HG03571 (cell line): ENCODE measurements around the gene STK4.
"Not testable (repeated sequence)": the region's sequence is repeated elsewhere in the genome, so short reads cannot be mapped to it uniquely, and the experiment has no call there.

ENCODE experiments used
- ATAC-seq: cut with Tn5 transposase; IDR thresholded peaks from one replicate; pipeline ENCODE4 v1.9.1; 2021; ENCODE audit not compliant: unreplicated experiment

The STK4 gene

DNA sequence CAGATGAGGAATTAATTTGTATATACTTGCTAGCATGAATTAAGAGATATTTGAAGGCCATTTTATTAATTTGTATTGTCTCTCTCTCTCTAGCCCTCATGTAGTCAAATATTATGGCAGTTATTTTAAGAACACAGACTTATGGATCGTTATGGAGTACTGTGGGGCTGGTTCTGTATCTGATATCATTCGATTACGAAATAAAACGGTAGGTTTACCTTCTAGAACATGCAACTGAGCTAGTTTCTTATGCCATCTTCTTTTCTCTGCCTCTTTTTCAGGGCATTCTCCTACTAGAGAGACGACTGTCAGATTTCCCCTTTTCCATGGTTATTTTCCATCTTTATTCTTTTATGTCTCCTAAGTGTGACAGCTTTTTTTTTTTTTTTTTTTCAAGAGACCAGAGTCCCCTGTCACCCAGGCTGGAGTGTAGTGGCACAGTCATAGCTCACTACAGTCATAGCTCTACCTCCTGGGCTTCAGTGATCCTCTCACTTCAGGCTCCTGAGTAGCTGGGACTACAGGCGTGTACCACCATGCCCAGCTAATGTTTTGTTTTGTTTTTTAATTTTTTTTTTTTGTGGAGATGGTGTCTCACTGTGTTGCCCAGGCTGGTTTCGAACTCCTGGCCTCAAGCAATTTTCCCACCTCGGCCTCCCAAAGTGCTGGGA lies 15.6 kb downstream of the STK4 start:
- no peak for ATAC-seq

DNA sequence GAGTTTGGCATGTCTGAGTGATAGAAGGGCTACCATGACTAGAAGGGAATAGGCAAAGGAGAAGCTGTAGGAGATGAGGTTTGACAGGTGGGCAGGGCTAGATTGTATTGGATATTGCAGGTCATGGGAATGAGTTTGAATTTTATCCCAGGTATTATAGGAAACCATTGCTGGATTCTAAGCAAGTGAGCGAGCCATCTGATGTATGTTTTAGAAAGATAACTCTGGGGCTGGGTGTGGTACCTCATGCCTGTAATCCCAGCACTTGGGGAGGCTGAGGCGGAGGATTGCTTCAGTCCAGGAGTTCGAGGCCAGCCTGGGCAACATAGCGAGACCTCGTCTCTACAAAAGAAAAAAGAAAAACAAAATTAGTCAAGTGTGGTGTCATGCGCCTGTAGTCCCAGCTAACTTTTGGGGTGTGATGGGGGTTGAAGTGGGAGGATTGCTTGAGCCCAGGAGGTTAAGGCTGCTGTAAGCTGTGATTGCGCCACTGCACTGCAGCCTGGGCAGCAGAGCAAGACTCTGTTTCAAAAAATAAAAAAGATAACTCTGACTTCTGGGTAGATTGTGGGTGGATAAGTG lies 16.9 kb downstream of the STK4 start:
- no peak for ATAC-seq

GRCh38 chr20:44988631-44989171 lies 22.4 kb downstream of the STK4 start:
- ATAC-seq: no peak

DNA sequence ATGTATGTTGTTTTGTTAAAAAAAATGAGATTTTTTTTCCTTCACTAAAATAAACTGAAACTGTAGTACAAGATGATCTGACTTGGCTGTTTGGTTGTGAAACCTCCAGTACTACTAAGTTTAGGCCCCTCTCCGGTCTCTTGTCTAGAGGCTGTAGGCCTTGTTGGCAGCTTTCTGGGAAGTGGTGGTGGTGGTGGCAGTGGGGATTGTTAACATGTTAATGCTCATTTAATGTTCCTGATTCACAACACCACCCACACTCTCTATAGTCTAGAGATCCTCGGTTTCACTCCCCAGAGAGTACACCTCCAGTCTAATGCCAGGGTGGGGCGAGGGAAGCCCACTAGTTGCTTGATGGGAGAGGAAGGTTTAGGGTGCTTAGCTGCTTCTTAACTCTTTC lies 24.1 kb downstream of the STK4 start:
- no peak for ATAC-seq

DNA sequence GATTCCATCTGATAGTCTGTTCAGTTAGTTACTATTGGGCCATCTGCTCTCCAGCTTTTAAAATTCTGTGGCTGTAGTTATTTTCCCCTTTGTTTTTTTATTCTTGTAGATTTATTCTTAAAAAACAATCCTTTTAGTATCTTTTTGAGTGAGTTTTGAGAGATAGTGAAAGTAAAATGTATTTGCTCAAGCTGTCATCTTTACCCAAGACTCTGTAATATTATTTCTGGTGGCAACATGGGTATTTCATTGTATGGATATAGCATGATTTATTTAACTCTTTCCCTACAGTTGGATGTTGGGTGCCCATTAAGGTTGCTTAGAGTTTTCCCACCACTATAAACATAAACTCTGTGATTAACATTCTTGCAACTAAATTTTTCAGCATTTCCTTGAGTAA lies 24.6 kb downstream of the STK4 start:
- ATAC-seq: no peak

DNA sequence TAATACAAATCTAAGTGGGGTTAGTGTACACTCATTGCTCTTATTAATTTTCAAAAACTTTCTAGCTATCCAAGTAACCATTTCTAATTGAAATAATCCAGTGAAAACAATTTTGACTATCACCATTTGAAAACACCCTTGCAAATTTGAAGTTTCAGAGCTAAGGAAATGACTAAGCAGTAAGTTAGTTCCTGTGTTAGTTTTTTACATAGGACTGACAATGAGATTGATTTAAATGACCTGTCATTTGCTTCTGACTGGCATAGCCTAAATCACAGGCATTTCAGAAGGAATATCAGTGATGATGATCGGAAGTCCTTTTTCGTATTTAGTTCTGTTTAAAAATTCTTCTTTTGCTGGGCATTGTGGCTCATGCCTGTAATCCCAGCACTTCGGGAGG lies 27.0 kb downstream of the STK4 start:
- ATAC-seq: no peak

DNA sequence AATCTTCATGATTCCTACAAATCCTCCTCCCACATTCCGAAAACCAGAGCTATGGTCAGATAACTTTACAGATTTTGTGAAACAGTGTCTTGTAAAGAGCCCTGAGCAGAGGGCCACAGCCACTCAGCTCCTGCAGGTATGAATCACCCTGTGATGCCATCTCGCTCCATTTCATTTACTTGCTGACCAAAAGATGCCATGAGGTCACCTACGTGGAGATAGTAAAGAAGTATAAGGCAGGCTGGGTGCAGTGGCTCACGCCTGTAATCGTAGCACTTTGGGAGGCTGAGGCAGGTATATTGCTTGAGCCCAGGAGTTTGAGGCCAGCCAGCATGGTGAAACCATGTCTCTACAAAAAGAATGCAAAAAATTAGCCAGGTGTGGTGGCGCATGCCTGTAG lies 30.9 kb downstream of the STK4 start:
- no peak for ATAC-seq

DNA sequence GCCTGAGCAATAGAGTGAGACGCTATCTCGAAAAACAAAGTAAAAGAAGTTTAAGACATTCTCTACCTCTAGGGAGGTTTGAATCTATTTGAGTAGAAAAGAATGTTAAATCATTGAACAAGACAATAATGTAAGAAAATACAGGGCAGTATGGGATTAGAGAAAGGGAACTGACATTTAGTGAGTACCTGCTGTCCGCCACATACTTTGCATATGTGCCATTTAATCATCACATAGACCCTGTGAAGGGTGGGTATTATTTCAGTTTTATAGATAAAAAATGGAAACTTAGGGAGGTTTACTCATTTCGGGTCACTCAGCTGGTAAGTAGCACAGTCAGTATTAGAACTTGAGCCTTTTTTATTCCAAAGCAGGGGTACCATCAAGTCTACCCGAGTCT lies 31.4 kb downstream of the STK4 start:
- no peak for ATAC-seq

DNA sequence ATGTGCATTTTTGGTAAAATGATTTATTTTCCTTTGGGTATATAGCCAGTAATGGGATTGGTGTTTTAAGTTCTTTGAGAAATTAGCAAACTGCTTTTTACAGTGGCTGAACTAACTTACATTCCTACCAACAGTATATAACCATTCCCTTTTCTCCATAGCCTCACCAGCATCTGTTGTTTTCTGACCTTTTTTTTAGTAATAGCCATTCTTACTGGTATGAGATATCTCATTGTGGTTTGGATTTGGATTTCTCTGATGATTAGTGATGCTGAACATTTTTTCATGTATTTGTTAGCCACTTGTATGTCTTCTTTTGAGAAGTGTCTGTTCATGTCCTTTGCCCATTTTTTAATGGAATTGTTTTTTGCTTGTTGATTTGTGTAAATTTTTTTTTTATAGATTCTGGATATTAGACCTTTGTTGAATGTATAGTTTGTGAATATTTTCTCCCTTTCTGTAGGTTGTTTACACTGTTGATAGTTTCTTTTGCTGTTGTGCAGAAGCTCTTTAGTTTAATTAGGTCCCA lies 42.3 kb downstream of the STK4 start:
- ATAC-seq: no peak

- ATAC-seq: no peak
Observed at GRCh38 chr20:45010399-45010828, 44.1 kb downstream of the STK4 start.

DNA sequence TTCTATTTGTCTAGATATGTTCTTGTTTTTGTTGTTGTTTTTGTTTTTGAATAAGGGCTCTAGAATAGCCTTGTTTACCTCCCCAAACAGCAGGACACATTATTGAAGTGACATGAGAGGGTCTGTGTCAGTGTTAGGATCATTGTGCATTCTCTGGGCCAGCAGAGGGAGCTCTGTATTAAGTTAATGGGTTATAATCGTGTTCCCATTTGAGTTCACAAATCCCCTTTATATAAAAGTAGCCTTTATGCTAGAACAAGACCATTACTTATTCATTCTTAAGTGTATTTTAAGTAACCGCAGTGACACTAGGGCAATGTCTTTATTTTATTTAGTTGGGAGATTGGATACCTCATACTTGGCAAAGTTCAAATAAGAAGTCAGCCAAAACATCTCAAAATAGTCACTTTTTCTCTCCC lies 44.8 kb downstream of the STK4 start:
- ATAC-seq: no peak

GRCh38 chr20:45012682-45013302 lies 46.5 kb downstream of the STK4 start:
- no peak for ATAC-seq

DNA sequence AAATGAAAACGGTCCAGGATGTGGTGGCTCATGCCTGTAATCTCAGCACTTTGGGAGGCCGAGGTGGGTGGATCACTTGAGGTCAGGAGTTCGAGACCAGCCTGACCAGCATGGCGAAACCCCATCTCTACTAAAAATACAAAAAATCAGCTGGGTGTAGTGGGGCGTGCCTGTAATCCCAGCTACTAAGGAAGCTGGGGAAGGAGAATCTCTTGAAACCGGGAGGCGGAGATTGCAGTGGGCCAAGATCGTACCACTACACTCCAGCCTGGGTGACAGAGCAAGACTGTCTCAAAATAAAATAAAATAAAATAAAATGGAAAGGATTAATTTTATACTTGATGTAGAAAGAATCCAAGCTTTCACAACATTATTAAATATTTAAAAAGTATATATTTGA lies 47.8 kb downstream of the STK4 start:
- not testable (repeated sequence) for ATAC-seq

- no peak for ATAC-seq
Observed at GRCh38 chr20:45014671-45015415, 48.5 kb downstream of the STK4 start.

DNA sequence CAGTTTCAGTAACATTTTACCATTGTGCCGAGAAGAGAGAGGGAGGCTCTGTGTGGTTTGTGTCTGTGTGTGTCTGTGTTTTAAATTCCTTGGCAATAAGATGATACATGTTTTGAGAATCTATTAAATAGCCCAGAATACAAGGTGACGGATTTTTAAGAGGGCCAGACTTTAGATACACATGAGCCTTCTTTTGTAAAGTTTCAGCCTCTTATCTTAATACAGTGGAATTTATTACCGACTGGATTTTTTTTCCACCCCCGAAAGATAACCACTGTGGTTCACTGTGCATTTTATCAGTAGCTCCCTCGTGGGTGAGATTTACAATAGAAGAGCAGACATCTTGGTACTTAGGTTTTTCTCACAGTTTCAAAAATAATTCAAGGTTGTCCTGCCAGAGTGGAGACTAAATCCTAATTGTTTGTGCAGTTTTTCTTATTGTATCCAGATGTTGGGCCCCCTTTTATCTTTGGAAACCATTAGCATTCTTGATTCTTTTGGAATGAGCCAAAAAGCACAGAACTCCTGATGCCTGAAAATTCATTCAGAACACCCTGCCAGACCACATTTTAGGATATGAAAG lies 49.9 kb downstream of the STK4 start:
- no peak for ATAC-seq

DNA sequence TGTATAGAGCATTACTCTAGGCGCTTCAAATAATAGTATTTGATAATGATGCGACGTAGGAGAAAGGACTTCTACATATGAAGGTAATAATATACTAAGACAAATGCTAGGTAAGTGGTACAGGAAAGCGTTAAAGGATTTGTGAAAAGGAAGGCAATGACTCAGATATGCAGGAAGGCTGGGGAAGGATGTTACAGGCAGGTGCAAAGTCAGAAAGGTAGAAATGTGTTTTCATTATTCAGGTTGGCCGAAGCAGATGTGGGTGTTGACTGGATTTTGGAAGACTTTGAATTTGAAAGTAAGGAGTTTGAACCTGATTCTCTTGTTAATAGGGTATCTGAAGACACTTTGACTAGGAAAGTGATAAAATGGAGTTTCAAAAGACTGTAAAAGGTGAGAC lies 51.0 kb downstream of the STK4 start:
- ATAC-seq: no peak

DNA sequence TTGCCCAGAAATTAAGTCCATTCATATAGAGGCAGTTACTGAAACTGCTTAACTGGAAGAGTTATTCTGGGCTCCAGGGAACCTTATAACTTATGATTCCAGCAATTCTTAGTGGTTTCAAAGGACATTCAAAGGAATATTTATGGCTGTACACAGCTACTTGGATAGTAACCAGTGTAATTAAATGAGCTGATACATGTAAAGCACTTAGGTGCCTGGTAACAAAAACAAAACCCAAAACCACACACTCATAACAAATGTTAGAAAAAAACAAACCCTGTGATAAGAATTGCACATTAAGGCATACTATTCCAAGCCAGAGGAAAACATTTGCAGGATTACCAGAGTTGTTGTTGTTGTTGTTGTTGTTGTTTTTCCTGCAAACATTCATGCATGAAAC lies 51.5 kb downstream of the STK4 start:
- ATAC-seq: no peak

DNA sequence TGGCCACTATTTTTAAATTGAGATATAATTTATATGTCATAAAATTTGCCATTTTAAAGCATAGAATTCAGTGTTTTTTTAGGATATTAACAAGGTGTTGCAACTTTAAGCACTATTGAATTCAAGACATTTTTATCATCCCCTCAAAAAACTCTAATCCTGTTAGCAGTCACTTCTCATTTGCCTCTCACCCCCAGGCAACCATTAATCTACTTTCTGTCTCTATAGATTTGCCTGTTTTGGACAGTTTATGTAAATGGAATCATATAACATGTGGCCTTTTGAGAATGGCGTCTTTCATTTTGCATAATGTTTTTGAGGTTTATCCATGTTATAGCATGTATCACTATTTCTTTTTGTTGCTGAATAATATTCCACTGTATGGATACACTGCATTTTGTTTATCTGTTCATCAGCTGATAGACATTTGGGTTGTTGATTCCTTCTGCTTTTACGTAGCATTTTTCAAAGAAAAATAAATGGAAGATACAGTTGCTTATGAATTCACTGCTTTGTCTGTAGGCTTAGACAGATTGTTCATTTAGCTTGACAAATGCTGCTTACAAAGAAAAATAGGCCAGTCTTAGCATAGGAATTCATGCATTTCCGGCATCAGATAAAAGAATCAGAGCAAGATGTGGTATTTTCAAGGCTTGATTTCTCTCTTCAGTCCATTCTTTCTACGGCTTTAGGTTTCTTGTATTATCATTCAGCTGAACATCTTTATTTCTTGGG lies 52.9 kb downstream of the STK4 start:
- no peak for ATAC-seq

DNA sequence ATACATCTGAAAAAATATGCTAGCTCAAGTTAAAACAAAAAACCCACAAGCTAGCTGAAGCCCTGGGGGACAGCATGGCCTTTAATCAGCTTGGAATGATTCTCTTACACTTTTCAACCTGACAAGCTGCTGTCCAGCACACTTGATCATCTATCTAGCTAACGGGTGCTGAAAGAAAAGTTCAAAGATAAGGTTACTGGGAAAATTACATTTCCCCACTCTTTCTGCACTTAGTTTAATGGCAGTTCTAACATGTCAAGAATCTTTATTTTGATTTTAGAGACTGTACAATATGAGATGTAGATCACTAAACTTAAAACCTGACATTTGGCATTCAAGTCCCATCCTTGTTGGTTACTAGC lies 53.4 kb downstream of the STK4 start:
- ATAC-seq: no peak

- ATAC-seq: no peak
Observed at GRCh38 chr20:45020236-45020886, 54.0 kb downstream of the STK4 start.
